Endodermal cell (in vitro differentiated cells): ENCODE data around the gene TRIM38. TPM values are rescaled to one million over a fixed set of nuclear protein-coding genes. Genes with fewer than 3 reads are reported as not detected.

Experiments used
- DNase-seq: peaks from one replicate; pipeline ENCODE4 v3.0.0-alpha.2; 2017
- H3K27ac ChIP-seq: 2 replicates; pipeline ENCODE4 v1.5.1; 2013; ENCODE audit warnings: mild to moderate bottlenecking, low read depth, low read length, moderate library complexity
- H3K27me3 ChIP-seq: 2 replicates; pipeline ENCODE4 v1.6.1; 2013; ENCODE audit warnings: mild to moderate bottlenecking, low read length, moderate library complexity; ENCODE audit not compliant: insufficient read depth, control insufficient read depth, poor library complexity, severe bottlenecking
- H3K36me3 ChIP-seq: 2 replicates; pipeline ENCODE4 v1.7.0; 2013; ENCODE audit warnings: mild to moderate bottlenecking, low read length, moderate library complexity; ENCODE audit not compliant: control insufficient read depth, insufficient read depth
- H3K4me1 ChIP-seq: one replicate; pipeline ENCODE4 v1.7.0; 2013; ENCODE audit warnings: low read length; ENCODE audit not compliant: control insufficient read depth, insufficient read depth
- H3K4me3 ChIP-seq: 2 replicates; pipeline ENCODE4 v1.5.1; 2013; ENCODE audit warnings: mild to moderate bottlenecking, low read length, moderate library complexity
- H3K9ac ChIP-seq: 2 replicates; pipeline ENCODE4 v1.6.1; 2013; ENCODE audit warnings: mild to moderate bottlenecking, low read length, moderate library complexity; ENCODE audit not compliant: poor library complexity, severe bottlenecking; ENCODE audit errors: extremely low read depth
- H3K9me3 ChIP-seq: 2 replicates; pipeline ENCODE4 v1.6.1; 2013; ENCODE audit warnings: mild to moderate bottlenecking, low read length, moderate library complexity; ENCODE audit not compliant: control insufficient read depth
- H3K27ac Mint-ChIP-seq: 2 replicates; pipeline ENCODE4 v1.8.0; 2020; ENCODE audit warnings: mixed read lengths
- H3K27me3 Mint-ChIP-seq: 2 replicates; pipeline ENCODE4 v1.8.0; 2021; ENCODE audit warnings: mild to moderate bottlenecking, mixed read lengths; ENCODE audit not compliant: insufficient read depth
- H3K36me3 Mint-ChIP-seq: 2 replicates; pipeline ENCODE4 v1.8.0; 2020; ENCODE audit warnings: low read depth, mixed read lengths
- H3K4me1 Mint-ChIP-seq: 2 replicates; pipeline ENCODE4 v1.8.0; 2020; ENCODE audit warnings: mixed read lengths
- H3K4me3 Mint-ChIP-seq: 2 replicates; pipeline ENCODE4 v1.8.0; 2020; ENCODE audit warnings: mild to moderate bottlenecking, moderate library complexity, mixed read lengths
- H3K9me3 Mint-ChIP-seq: 2 replicates; pipeline ENCODE4 v1.8.0; 2020; ENCODE audit warnings: mild to moderate bottlenecking, mixed read lengths
- WGBS, 2 experiments: methylation state at CpG; one replicate each; pipeline versions ENCODE4 v1.1.5 to v1.1.7; 2013; ENCODE audit warnings: missing lambda C conversion rate in 2 of 2, mixed read lengths in 1 of 2; ENCODE audit not compliant: insufficient coverage in 1 of 2, insufficient read length in 1 of 2; 5-methylcytosine and 5-hydroxymethylcytosine counted together
- total RNA-seq, 2 donors: library from RNA; stranded (reverse); fragmentation: NEBNext Ultra II Directional in 1 of 2; extraction: Animal tissue kit (Norgen Biotek cat#: 25700) in 1 of 2; gene quantifications; 2 replicates in 1 of 2; 3 replicates in 1 of 2; pipeline ENCODE4 v1.2.1, GENCODE V29; 2021
- TF ChIP-seq, protein P1 (sequence below): fragments of 200-600 bp; sonication (generic); conservative IDR thresholded peaks from 2 replicates; pipeline ENCODE4 v1.5.0; 2021; ENCODE audit warnings: antibody characterized with exemption, mild to moderate bottlenecking

Gene TRIM38
- total RNA-seq, 2 donors from 2014 or later = 4.2 to 4.4 TPM

DNA sequence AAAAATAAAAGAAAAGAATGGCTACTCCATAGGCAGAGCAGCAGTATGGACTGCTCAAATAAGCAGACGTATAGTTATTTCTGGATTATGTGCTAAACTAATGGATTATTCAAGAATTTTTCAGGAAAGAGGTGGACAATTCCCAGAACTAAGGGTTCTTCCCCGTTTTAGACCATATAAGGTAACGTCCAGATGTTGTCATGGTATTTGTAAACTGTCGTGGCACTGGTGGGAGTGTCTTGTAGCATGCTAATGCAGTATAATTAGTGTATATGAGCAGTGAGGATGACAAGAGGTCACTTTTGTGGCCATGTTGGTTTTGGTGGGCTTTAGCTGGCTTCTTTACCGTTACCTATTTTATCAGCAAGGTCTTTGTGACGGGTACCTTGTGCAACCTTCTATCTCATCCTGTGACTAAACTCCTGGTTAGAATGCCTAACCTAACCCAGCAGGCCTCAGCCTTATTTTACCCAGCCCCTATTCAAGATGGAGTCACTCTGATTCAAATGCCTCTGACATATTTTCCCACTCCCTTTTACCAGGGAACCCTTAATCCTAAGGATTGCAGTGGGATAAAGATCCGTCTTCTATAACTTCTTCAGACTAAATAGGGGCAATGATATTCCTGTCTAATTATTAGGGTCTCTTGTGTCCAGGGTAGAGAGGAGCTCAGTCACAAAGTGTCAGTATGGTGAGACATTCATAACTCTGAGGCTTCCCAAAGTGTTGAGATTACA is 11.1 kb upstream of the TRIM38 start:
- Histone ChIP-seq H3K27me3 (no peaks in the 10 kb centered on the region), H3K27ac (no peak overlapping the region), H3K4me1 (no peaks in the 10 kb centered on the region), H3K36me3 (no peaks in the 10 kb centered on the region), H3K4me3 (no peak overlapping the region), H3K9me3 (no peaks in the 10 kb centered on the region), H3K9ac (no peak overlapping the region)
- TF ChIP-seq, protein P1, sequence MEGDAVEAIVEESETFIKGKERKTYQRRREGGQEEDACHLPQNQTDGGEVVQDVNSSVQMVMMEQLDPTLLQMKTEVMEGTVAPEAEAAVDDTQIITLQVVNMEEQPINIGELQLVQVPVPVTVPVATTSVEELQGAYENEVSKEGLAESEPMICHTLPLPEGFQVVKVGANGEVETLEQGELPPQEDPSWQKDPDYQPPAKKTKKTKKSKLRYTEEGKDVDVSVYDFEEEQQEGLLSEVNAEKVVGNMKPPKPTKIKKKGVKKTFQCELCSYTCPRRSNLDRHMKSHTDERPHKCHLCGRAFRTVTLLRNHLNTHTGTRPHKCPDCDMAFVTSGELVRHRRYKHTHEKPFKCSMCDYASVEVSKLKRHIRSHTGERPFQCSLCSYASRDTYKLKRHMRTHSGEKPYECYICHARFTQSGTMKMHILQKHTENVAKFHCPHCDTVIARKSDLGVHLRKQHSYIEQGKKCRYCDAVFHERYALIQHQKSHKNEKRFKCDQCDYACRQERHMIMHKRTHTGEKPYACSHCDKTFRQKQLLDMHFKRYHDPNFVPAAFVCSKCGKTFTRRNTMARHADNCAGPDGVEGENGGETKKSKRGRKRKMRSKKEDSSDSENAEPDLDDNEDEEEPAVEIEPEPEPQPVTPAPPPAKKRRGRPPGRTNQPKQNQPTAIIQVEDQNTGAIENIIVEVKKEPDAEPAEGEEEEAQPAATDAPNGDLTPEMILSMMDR = no peak
- Mint-ChIP-seq H3K9me3 (peaks cover 1% of the 10 kb centered on the region), H3K27ac (no peak overlapping the region), H3K4me1 (no peaks in the 10 kb centered on the region), H3K4me3 (no peak overlapping the region), H3K36me3 (no peaks in the 10 kb centered on the region), H3K27me3 (no peaks in the 10 kb centered on the region)
- no peak for DNase-seq
- 87 to 90% methylated on average over 3 to 7 of the region's 7 CpGs for WGBS, 2 experiments

DNA sequence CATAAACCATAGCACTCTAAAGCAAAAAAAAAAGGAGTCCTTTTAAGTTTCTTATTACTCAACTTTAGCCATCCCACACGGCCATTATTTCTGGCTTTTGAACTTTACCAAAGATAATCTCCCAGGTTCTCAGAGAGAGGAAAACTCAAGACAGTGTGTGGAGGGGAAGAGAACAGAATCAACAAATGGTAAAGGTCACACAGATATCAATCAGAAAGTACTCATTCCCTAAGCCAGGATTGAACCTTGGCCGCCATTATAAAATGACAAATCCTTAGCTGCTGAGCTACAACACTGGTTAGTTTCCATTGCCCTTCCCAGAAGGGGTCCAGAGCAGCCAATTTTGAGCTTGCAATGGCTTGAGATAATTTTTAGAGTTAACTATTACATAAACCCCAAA is 10.1 kb upstream of the TRIM38 start:
- no peaks in the 10 kb centered on the region for H3K27me3 ChIP-seq
- H3K27ac Mint-ChIP-seq = no peak overlapping the region
- no peaks in the 10 kb centered on the region for H3K4me1 ChIP-seq
- no peaks in the 10 kb centered on the region for H3K36me3 Mint-ChIP-seq
- H3K9me3 Mint-ChIP-seq = no peaks in the 10 kb centered on the region
- peaks cover under 1% of the 10 kb centered on the region for H3K9me3 ChIP-seq
- no peak overlapping the region for H3K9ac ChIP-seq
- 83 to 91% methylated on average over 1 to 2 of the region's 2 CpGs for WGBS, 2 experiments
- no peak overlapping the region for H3K27ac ChIP-seq
- no peaks in the 10 kb centered on the region for H3K27me3 Mint-ChIP-seq
- H3K4me3 Mint-ChIP-seq = no peak overlapping the region
- H3K4me1 Mint-ChIP-seq = no peaks in the 10 kb centered on the region
- TF ChIP-seq, protein P1 = no peak
- DNase-seq = no peak
- H3K4me3 ChIP-seq = no peak overlapping the region
- H3K36me3 ChIP-seq = no peaks in the 10 kb centered on the region

DNA sequence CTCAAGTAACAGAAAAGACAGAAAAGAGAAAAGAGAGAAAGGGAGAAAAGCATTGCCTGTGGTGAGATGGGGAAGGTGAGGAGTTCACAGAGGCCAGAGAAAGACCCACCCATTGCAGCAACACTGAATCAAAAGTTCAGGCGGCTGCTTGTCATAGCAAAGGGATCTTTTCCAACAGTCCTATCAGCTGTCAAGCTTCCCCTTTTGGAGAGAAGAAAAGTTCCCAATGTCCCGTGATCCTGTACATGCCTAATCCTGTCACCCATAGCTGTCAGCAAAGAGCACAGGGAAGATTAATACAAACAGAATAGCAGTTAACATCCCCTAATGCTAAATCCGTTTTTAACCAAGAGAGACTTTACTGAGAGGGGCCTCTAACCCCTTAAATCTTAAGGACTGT is 8.9 kb upstream of the TRIM38 start:
- Mint-ChIP-seq H3K36me3 (no peaks in the 10 kb centered on the region), H3K4me3 (no peak overlapping the region), H3K4me1 (no peaks in the 10 kb centered on the region), H3K27me3 (no peaks in the 10 kb centered on the region), H3K9me3 (peaks cover 9% of the 10 kb centered on the region), H3K27ac (no peak overlapping the region)
- Histone ChIP-seq H3K9me3 (peaks cover 12% of the 10 kb centered on the region), H3K27ac (no peak overlapping the region), H3K4me1 (no peaks in the 10 kb centered on the region), H3K27me3 (no peaks in the 10 kb centered on the region), H3K9ac (no peak overlapping the region), H3K36me3 (no peaks in the 10 kb centered on the region), H3K4me3 (no peak overlapping the region)
- DNase-seq = no peak
- TF ChIP-seq, protein P1 = no peak
- WGBS, 2 experiments = 77 to 80% methylated on average over 1 to 3 of the region's 3 CpGs
